K562 (cell line): ENCODE results near the gene TNFRSF11A. TPM values are rescaled to one million over a fixed set of nuclear protein-coding genes. Genes with fewer than 3 reads are reported as not detected.

Source experiments
- ATAC-seq: fragments of 200-7000 bp; cut with Tn5 transposase; 3 replicates; pipeline ENCODE4 v1.9.1; 2020; ENCODE audit warnings: moderate library complexity
- BruUV-seq: library from RNA; stranded (reverse); fragments of 400-500 nt; replicated peaks from 2 replicates; lab custom pipeline; 2021; lab: Mats Ljungman, UMichigan
- CTCF ChIA-PET: fragments of 300-600 bp; formaldehyde crosslinking; extraction: SDS; loops from one replicate; lab custom pipeline; 2021; ENCODE audit warnings: low intra/inter-chr PET ratio; lab: Yijun Ruan, JAX
- POLR2A ChIA-PET: fragments of 300-600, 350-650 bp; sonication (Branson Sonifier 250); formaldehyde crosslinking; extraction: SDS; loops from one replicate; lab custom pipeline; 2021; ENCODE audit warnings: antibody characterized with exemption, inconsistent platforms; lab: Yijun Ruan, JAX
- DNase-seq, 4 experiments: peaks; one replicate each; pipeline versions ENCODE4 v3.0.0 to v3.0.0-alpha.2; 2011 to 2018; ENCODE audit warnings: low spot score in 3 of 4, mixed read lengths in 3 of 4; ENCODE audit errors: extremely low read depth in 1 of 4
- FAIRE-seq: peaks from 2 replicates; lab custom pipeline; 2011; peaks lifted over from hg19 to GRCh38; lab: Jason Lieb, UNC
- H2AFZ ChIP-seq: 2 replicates; pipeline ENCODE4 v1.6.0; 2011; ENCODE audit warnings: low read depth, low read length, control low read depth, inconsistent platforms
- H3K27ac ChIP-seq: fragments of 200-600 bp; 3 replicates; pipeline ENCODE4 v1.8.0; 2011; ENCODE audit warnings: low read depth, mild to moderate bottlenecking, control low read depth, inconsistent platforms, low read length, moderate library complexity, mixed read lengths; ENCODE audit errors: extremely low read depth
- H3K27me3 ChIP-seq, 2 experiments: fragments of 300-600 bp in 1 of 2; 2 replicates in 1 of 2; 3 replicates in 1 of 2; pipeline versions ENCODE4 v1.6.0 to v1.8.0; 2011; ENCODE audit warnings: inconsistent platforms in 2 of 2, low read length in 2 of 2, mild to moderate bottlenecking in 1 of 2, mixed read lengths in 1 of 2, moderate library complexity in 1 of 2; ENCODE audit not compliant: control insufficient read depth in 2 of 2, insufficient read depth in 2 of 2
- H3K36me3 ChIP-seq: fragments of 300-600 bp; 3 replicates; pipeline ENCODE4 v1.8.0; 2011; ENCODE audit warnings: mild to moderate bottlenecking, low read length, inconsistent platforms; ENCODE audit not compliant: control insufficient read depth, insufficient read depth
- H3K4me1 ChIP-seq, 2 experiments: fragments of 200-600 bp in 1 of 2; replicated peaks in 1 of 2; 2 replicates in 1 of 2; 3 replicates in 1 of 2; pipeline versions ENCODE4 v1.5.1 to v1.8.0; 2011; ENCODE audit warnings: inconsistent platforms in 2 of 2, low read length in 2 of 2, mild to moderate bottlenecking in 1 of 2, mixed read lengths in 1 of 2, moderate library complexity in 1 of 2; ENCODE audit not compliant: control insufficient read depth in 2 of 2, insufficient read depth in 2 of 2
- H3K4me2 ChIP-seq: 2 replicates; pipeline ENCODE4 v1.6.1; 2011; ENCODE audit warnings: low read length, control low read depth, inconsistent platforms, mixed read lengths; ENCODE audit not compliant: insufficient read depth
- H3K4me3 ChIP-seq: fragments of 200-600 bp; sonication (generic), shearing (Covaris generic); 2 replicates; pipeline ENCODE4 v1.5.1; 2016; ENCODE audit warnings: control low read depth, inconsistent platforms
- H3K79me2 ChIP-seq: fragments of 200-600 bp; 3 replicates; pipeline ENCODE4 v1.8.0; 2011; ENCODE audit warnings: low read length, inconsistent platforms; ENCODE audit not compliant: control insufficient read depth, insufficient read depth
- H3K9ac ChIP-seq, 2 experiments: 2 replicates each; pipeline versions ENCODE4 v1.6.0 to v1.6.1; 2011; ENCODE audit warnings: low read depth in 2 of 2, low read length in 2 of 2, control low read depth in 1 of 2, inconsistent platforms in 1 of 2, mild to moderate bottlenecking in 1 of 2, mixed read lengths in 1 of 2; ENCODE audit not compliant: insufficient read depth in 1 of 2
- H3K9me1 ChIP-seq: one replicate; pipeline ENCODE4 v1.6.0; 2011; ENCODE audit warnings: inconsistent platforms, mild to moderate bottlenecking, low read length, moderate library complexity; ENCODE audit not compliant: control insufficient read depth, insufficient read depth
- H3K9me3 ChIP-seq: replicated peaks from 2 replicates; pipeline ENCODE4 v1.5.1; 2011; ENCODE audit warnings: low read depth, low read length, inconsistent platforms; ENCODE audit not compliant: control insufficient read depth, insufficient read depth
- H4K20me1 ChIP-seq: replicated peaks from 2 replicates; pipeline ENCODE4 v1.6.1; 2011; ENCODE audit warnings: low read length, inconsistent platforms, mixed read lengths; ENCODE audit not compliant: control insufficient read depth, insufficient read depth
- ARID2 ChIP-seq: fragments of 450-650 bp; IDR thresholded peaks from 2 replicates; pipeline ENCODE4 v1.6.1; 2017; ENCODE audit warnings: antibody characterized with exemption, mild to moderate bottlenecking
- BCL6 ChIP-seq: fragments of 250-450 bp; sonication (Bioruptor Pico); IDR thresholded peaks from 2 replicates; pipeline ENCODE4 v1.4.0; 2020
- CBX5 ChIP-seq: IDR thresholded peaks from 2 replicates; pipeline ENCODE4 v1.6.1; 2014; ENCODE audit warnings: low read depth, borderline replicate concordance
- CREBBP ChIP-seq: IDR thresholded peaks from one replicate; pipeline ENCODE4 v1.6.1; 2012; ENCODE audit warnings: low read depth, mild to moderate bottlenecking, control low read depth, inconsistent platforms, low read length
- ELF1 ChIP-seq: fragments of 200-800 bp; sonication (Bioruptor generic); IDR thresholded peaks from 2 replicates; pipeline ENCODE4 v1.6.1; 2016; ENCODE audit warnings: missing genetic modification characterization, missing compliant biosample characterization
- FUS ChIP-seq: fragments of 200-400 bp; formaldehyde crosslinking; optimal IDR thresholded peaks from 2 replicates; pipeline ENCODE3; 2017; ENCODE audit warnings: low read depth, low read length
- HDGF ChIP-seq: fragments of 450-650 bp; IDR thresholded peaks from 2 replicates; pipeline ENCODE4 v1.6.1; 2016
- JUN ChIP-seq, 2 experiments: sonication (generic) in 1 of 2; formaldehyde crosslinking in 1 of 2; IDR thresholded peaks; 2 replicates each; pipeline versions ENCODE4 v1.6.1 to v1.8.0; 2012 to 2022; ENCODE audit warnings: borderline replicate concordance in 2 of 2, mild to moderate bottlenecking in 2 of 2, improper control_type of control experiment in 1 of 2, low read depth in 1 of 2, low read length in 1 of 2, missing genetic modification reagents in 1 of 2
- JUNB ChIP-seq: fragments of 450-650 bp; formaldehyde crosslinking; conservative IDR thresholded peaks from 2 replicates; pipeline ENCODE4 v1.4.0; 2020; ENCODE audit warnings: mild to moderate bottlenecking
- POLR2A ChIP-seq: fragments of 450-650 bp; conservative IDR thresholded peaks from 2 replicates; pipeline ENCODE4 v1.6.1; 2016
- RBBP5 ChIP-seq: fragments of 200-600 bp; sonication (generic); IDR thresholded peaks from 2 replicates; pipeline ENCODE4 v1.6.1; 2012; ENCODE audit warnings: borderline replicate concordance, mild to moderate bottlenecking, low read length, control low read depth, inconsistent platforms; ENCODE audit not compliant: insufficient read depth, poor library complexity, severe bottlenecking
- XRCC4 ChIP-seq: IDR thresholded peaks from one replicate; pipeline ENCODE4 v1.6.1; 2011; ENCODE audit not compliant: insufficient read depth, insufficient read length; ENCODE audit errors: extremely low read depth
- ZNF431 ChIP-seq: sonication (generic); formaldehyde crosslinking; IDR thresholded peaks from 2 replicates; pipeline ENCODE4 v1.8.0; 2022; ENCODE audit warnings: mild to moderate bottlenecking, missing genetic modification reagents
- ZZZ3 ChIP-seq: fragments of 450-650 bp; IDR thresholded peaks from 2 replicates; pipeline ENCODE4 v1.6.1; 2016; ENCODE audit warnings: antibody characterized with exemption, mild to moderate bottlenecking, moderate library complexity
- WGBS: fragments of 100-300 bp; shearing (Covaris generic); methylation state at CpG from one replicate; pipeline ENCODE4 v1.1.6; 2016; ENCODE audit warnings: low coverage, mixed read lengths; ENCODE audit not compliant: insufficient coverage; ENCODE audit errors: missing lambda C conversion rate; 5-methylcytosine and 5-hydroxymethylcytosine counted together
- in situ Hi-C: fragments of 300-500 bp; cut with MboI; formaldehyde crosslinking; loops from 4 replicates; pipeline ENCODE4 v1.15.0; 2018; ENCODE audit warnings: inconsistent platforms, mixed read lengths
- intact Hi-C: fragments of 100-400 bp; cut with micrococcal nuclease; formaldehyde crosslinking; loops from 2 replicates; pipeline ENCODE4 v1.14.2; 2022
- polyA plus RNA-seq, 8 experiments: library from polyadenylated mRNA; depleted of rRNA in 4 of 8; stranded (reverse) in 5 of 8; unstranded in 3 of 8; fragments of >200 nt; fragmentation: Nextera tagmentation in 2 of 8; fragmentation: Illumina TruSeq in 1 of 8; extraction: Ambion mirVana in 2 of 8; extraction: Trizol in 1 of 8; gene quantifications; 2 replicates each; pipeline versions ENCODE4 v1.2.1 to v1.2.3, GENCODE V29; 2011 to 2014; ENCODE audit warnings: inconsistent platforms in 1 of 8, missing spikeins in 1 of 8
- total RNA-seq, 7 experiments: library from RNA; depleted of rRNA in 6 of 7; stranded (reverse); fragments of >200 nt in 6 of 7; fragmentation: Illumina TruSeq in 2 of 7; extraction: Trizol in 2 of 7; gene quantifications; 2 replicates each; pipeline versions ENCODE4 v1.2.1 to v1.2.3, GENCODE V29; 2011 to 2021; ENCODE audit warnings: low replicate concordance in 1 of 7
- TF ChIP-seq, protein P1 (sequence below): fragments of 450-650 bp; IDR thresholded peaks from 2 replicates; pipeline ENCODE4 v1.6.1; 2014; ENCODE audit warnings: low read depth, mild to moderate bottlenecking, moderate library complexity, borderline replicate concordance
- TF ChIP-seq, protein P2 (sequence below): IDR thresholded peaks from 3 replicates; pipeline ENCODE4 v1.6.1; 2011; ENCODE audit warnings: borderline replicate concordance, mild to moderate bottlenecking; ENCODE audit not compliant: insufficient read length, insufficient read depth

Gene TNFRSF11A
- total and polyA plus RNA-seq, 9 of the 15 experiments (the other 6 are each of a cell fraction or from before 2014, with no cell fraction given), result 0.03 to 0.06 (median 0.04) TPM; not detected in 6

DNA sequence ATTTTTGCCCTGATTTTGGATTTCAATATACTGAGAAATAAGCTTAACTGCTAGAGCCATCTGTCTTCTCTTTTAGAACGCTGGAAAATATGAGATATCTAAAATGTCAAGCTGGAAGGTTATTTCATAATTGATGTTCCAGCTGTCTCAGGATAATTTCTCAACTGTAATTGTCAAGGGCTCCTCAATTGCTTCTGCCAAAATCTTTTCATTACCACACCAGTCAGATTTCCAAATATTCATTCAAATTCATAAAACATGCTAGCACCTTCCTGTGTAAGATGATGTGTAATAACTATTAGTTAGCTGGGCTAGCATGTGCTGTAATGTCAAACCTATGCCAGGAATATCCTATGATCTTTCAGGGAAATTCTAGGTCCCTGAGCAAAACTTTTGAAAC lies 88.1 kb downstream of the TNFRSF11A start:
- ChIA-PET CTCF (no interaction called here), POLR2A (no interaction called here)
- H4K20me1 ChIP-seq, result no peaks in the 10 kb centered on the region
- H3K9me3 ChIP-seq, result no peaks in the 10 kb centered on the region
- H3K4me2 ChIP-seq, result no peak overlapping the region
- H3K9ac ChIP-seq, result no peak overlapping the region
- in situ Hi-C loops, result no loop called here
- no peak for FAIRE-seq
- no peak overlapping the region for H3K4me3 ChIP-seq
- intact Hi-C loops, result no loop called here
- H3K27ac ChIP-seq, result no peak overlapping the region
- TF ChIP-seq CREBBP, result no peak
- TF ChIP-seq XRCC4, result no peak
- no peak for TF ChIP-seq FUS
- DNase-seq, result no peak
- H2AFZ ChIP-seq, result no peak overlapping the region
- H3K36me3 ChIP-seq, result no peaks in the 10 kb centered on the region
- H3K4me1 ChIP-seq, result no peaks in the 10 kb centered on the region
- 0% methylated on average over 1 of the region's 1 CpG for WGBS
- no peak for ATAC-seq
- H3K9me1 ChIP-seq, result no peaks in the 10 kb centered on the region
- H3K27me3 ChIP-seq, result no peaks in the 10 kb centered on the region
- no peaks in the 10 kb centered on the region for H3K79me2 ChIP-seq
- no TSS peak for BruUV-seq

DNA sequence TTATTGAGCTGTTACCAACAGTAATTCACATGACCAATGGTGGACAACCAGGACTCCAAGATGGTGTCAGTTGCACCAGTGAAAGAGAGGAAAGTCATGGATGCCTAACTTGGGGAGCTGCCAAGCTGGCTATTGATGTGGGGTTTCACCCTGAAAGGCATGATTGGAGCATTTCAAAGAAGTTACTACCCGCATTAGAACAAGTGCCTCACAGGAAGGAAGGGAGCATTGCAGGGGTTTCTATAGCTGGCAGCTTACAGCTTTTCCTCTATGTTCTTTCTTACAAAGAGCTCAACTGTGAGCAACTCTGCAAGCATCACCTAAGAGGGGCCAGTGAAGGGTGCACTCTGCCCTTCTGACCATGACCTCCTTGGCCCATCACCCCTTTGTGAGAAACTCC lies 93.1 kb downstream of the TNFRSF11A start:
- peaks cover 3 to 13% of the 10 kb centered on the region in 2 experiments; a peak in 2 of 5 replicates for H3K4me1 ChIP-seq
- no peak overlapping the region for H3K4me2 ChIP-seq
- CTCF ChIA-PET, result no interaction called here
- no peaks in the 10 kb centered on the region for H4K20me1 ChIP-seq
- H3K27ac ChIP-seq, result no peak overlapping the region
- WGBS, result 83% methylated on average over 1 of the region's 1 CpG
- intact Hi-C loops (no loop called here), in situ Hi-C loops (no loop called here)
- POLR2A ChIA-PET, result interaction anchor here (0.6 kb wide), 2 partner anchors 107 to 161 kb away, joined by 3 to 4 read pairs; no protein-coding TSS in a partner anchor
- H3K36me3 ChIP-seq, result no peaks in the 10 kb centered on the region
- no peaks in the 10 kb centered on the region for H3K9me1 ChIP-seq
- H2AFZ ChIP-seq, result no peak overlapping the region
- H3K27me3 ChIP-seq, result no peaks in the 10 kb centered on the region
- H3K9ac ChIP-seq, result no peak overlapping the region
- ATAC-seq (no peak), DNase-seq (no peak), FAIRE-seq (no peak)
- H3K9me3 ChIP-seq, result peaks cover 2% of the 10 kb centered on the region; the same call in 1 of the 2 replicates
- no TSS peak for BruUV-seq
- no peak overlapping the region for H3K4me3 ChIP-seq
- no peaks in the 10 kb centered on the region for H3K79me2 ChIP-seq
- TF ChIP-seq JUN (IDR thresholded peaks at IDR 0.05; ENCODE audit: borderline replicate concordance, low read depth, low read length) (no peak), JUN (CRISPR knock-in tag; IDR thresholded peaks at IDR 0.05; ENCODE audit: borderline replicate concordance) (no peak), RBBP5 (no peak), ZNF431 (CRISPR knock-in tag) (no peak), POLR2A (no peak), BCL6 (CRISPR knock-in tag) (no peak), CBX5 (no peak), ARID2 (no peak), HDGF (no peak), ELF1 (tag) (no peak), JUNB (CRISPR knock-in tag) (no peak), ZZZ3 (no peak)
- TF ChIP-seq, protein P1, sequence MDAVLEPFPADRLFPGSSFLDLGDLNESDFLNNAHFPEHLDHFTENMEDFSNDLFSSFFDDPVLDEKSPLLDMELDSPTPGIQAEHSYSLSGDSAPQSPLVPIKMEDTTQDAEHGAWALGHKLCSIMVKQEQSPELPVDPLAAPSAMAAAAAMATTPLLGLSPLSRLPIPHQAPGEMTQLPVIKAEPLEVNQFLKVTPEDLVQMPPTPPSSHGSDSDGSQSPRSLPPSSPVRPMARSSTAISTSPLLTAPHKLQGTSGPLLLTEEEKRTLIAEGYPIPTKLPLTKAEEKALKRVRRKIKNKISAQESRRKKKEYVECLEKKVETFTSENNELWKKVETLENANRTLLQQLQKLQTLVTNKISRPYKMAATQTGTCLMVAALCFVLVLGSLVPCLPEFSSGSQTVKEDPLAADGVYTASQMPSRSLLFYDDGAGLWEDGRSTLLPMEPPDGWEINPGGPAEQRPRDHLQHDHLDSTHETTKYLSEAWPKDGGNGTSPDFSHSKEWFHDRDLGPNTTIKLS, result no peak
- TF ChIP-seq, protein P2, sequence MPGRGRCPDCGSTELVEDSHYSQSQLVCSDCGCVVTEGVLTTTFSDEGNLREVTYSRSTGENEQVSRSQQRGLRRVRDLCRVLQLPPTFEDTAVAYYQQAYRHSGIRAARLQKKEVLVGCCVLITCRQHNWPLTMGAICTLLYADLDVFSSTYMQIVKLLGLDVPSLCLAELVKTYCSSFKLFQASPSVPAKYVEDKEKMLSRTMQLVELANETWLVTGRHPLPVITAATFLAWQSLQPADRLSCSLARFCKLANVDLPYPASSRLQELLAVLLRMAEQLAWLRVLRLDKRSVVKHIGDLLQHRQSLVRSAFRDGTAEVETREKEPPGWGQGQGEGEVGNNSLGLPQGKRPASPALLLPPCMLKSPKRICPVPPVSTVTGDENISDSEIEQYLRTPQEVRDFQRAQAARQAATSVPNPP, result no peak
